IPS-18c (cell line): ENCODE results near the gene PLK3.
"Not testable (repeated sequence)": the region's sequence is repeated elsewhere in the genome, so short reads cannot be mapped to it uniquely, and the experiment has no call there.

ENCODE experiments used
- H3K4me3 ChIP-seq: 2 replicates; pipeline ENCODE4 v1.7.0; 2013; ENCODE audit warnings: low read depth, mild to moderate bottlenecking, low read length, moderate library complexity; ENCODE audit not compliant: insufficient read depth
- H3K9me3 ChIP-seq: one replicate; pipeline ENCODE4 v1.6.1; 2013; ENCODE audit warnings: mild to moderate bottlenecking, low read length, moderate library complexity; ENCODE audit not compliant: control insufficient read depth, insufficient read depth

Gene PLK3

GRCh38 chr1:44819608-44820327 is 19.6 kb downstream of the PLK3 start:
- H3K4me3 ChIP-seq: peak overlapping the region; percentile 58; the same call in 1 of the 2 replicates
- H3K9me3 ChIP-seq: no peaks in the 10 kb centered on the region

GRCh38 chr1:44820328-44821239 is 20.4 kb downstream of the PLK3 start:
- H3K4me3 ChIP-seq: peak overlapping the region; percentile 58; the same call in 1 of the 2 replicates
- H3K9me3 ChIP-seq: no peaks in the 10 kb centered on the region

- Histone ChIP-seq H3K9me3 (no peaks in the 10 kb centered on the region), H3K4me3 (no peak overlapping the region)
Measured at GRCh38 chr1:44821240-44821715, 21.1 kb downstream of the PLK3 start.

- Histone ChIP-seq H3K9me3 (no peaks in the 10 kb centered on the region), H3K4me3 (no peak overlapping the region)
Measured at GRCh38 chr1:44822131-44822701, 22.0 kb downstream of the PLK3 start.

GRCh38 chr1:44822981-44823451 is 22.8 kb downstream of the PLK3 start:
- H3K4me3 ChIP-seq: no peak overlapping the region
- no peaks in the 10 kb centered on the region for H3K9me3 ChIP-seq

GRCh38 chr1:44824392-44824791 is 24.2 kb downstream of the PLK3 start:
- H3K9me3 ChIP-seq, H3K4me3 ChIP-seq: not testable (repeated sequence)

- Histone ChIP-seq H3K9me3 (peaks cover 2% of the 10 kb centered on the region), H3K4me3 (no peak overlapping the region)
Measured at GRCh38 chr1:44826375-44827196, 26.4 kb downstream of the PLK3 start.

GRCh38 chr1:44827197-44828002 is 27.2 kb downstream of the PLK3 start:
- no peak overlapping the region for H3K4me3 ChIP-seq
- peaks cover 5% of the 10 kb centered on the region for H3K9me3 ChIP-seq

- no peak overlapping the region for H3K4me3 ChIP-seq
- peaks cover 6% of the 10 kb centered on the region for H3K9me3 ChIP-seq
Measured at GRCh38 chr1:44828003-44828651, 27.9 kb downstream of the PLK3 start.

- Histone ChIP-seq H3K9me3 (peaks cover 6% of the 10 kb centered on the region), H3K4me3 (no peak overlapping the region)
Measured at GRCh38 chr1:44828841-44829440, 28.8 kb downstream of the PLK3 start.

- Histone ChIP-seq H3K9me3 (peaks cover 6% of the 10 kb centered on the region), H3K4me3 (no peak overlapping the region)
Measured at GRCh38 chr1:44829506-44830384, 29.6 kb downstream of the PLK3 start.

- peaks cover 6% of the 10 kb centered on the region for H3K9me3 ChIP-seq
- no peak overlapping the region for H3K4me3 ChIP-seq
Measured at GRCh38 chr1:44830900-44831304, 30.7 kb downstream of the PLK3 start.

- Histone ChIP-seq H3K4me3 (no peak overlapping the region), H3K9me3 (peaks cover 6% of the 10 kb centered on the region)
Measured at GRCh38 chr1:44831516-44831915, 31.3 kb downstream of the PLK3 start.

GRCh38 chr1:44832056-44832705 is 32.0 kb downstream of the PLK3 start:
- peaks cover 6% of the 10 kb centered on the region for H3K9me3 ChIP-seq

More at GRCh38 chr1:44832056-44832705, 32.0 kb downstream of the PLK3 start:
- H3K4me3 ChIP-seq: no peak overlapping the region
